Gastrocnemius medialis (tissue), 4 donors: ENCODE data around the gene SDC1.

Experiments
- CTCF ChIP-seq, 5 experiments: fragments of 450-650 bp in 3 of 5; fragments of 200-600 bp in 2 of 5; sonication (generic) in 2 of 5; IDR thresholded peaks in 4 of 5; conservative IDR thresholded peaks in 1 of 5; 1 replicate in 4 of 5; 2 replicates in 1 of 5; pipeline ENCODE4 v1.5.1; 2016 to 2019; ENCODE audit warnings: antibody characterized with exemption in 5 of 5, mild to moderate bottlenecking in 3 of 5, moderate library complexity in 3 of 5
- POLR2A ChIP-seq, 2 donors: fragments of 450-650 bp; IDR thresholded peaks; one replicate each; pipeline ENCODE4 v1.6.1; 2017; ENCODE audit warnings: antibody characterized with exemption in 2 of 2, mild to moderate bottlenecking in 2 of 2, moderate library complexity in 2 of 2

- TF ChIP-seq CTCF (IDR thresholded peaks at IDR 0.05 in 4 of 5, conservative IDR thresholded peaks at IDR 0.05 in 1 of 5) (no peak), POLR2A (IDR thresholded peaks at IDR 0.05) (no peak)
These were observed 51.2 kb downstream of the SDC1 start for GRCh38 chr2:20173496-20174402.
